ENCODE data around the gene PANX2.

The PANX2 gene

GRCh38 chr22:50227579-50228215 lies 57.2 kb downstream of the PANX2 start:
- DNase-seq (ENCODE audit: low read depth in 3 of 3) = no peak

GRCh38 chr22:50228366-50228765 lies 57.8 kb downstream of the PANX2 start:
- no peak for DNase-seq (ENCODE audit: low read depth in 3 of 3)

- no peak for DNase-seq (ENCODE audit: low read depth in 3 of 3)
Observed at GRCh38 chr22:50229370-50229769, 58.8 kb downstream of the PANX2 start.
